Measurements from ENCODE around the gene PAX4.

PAX4 gene

DNA sequence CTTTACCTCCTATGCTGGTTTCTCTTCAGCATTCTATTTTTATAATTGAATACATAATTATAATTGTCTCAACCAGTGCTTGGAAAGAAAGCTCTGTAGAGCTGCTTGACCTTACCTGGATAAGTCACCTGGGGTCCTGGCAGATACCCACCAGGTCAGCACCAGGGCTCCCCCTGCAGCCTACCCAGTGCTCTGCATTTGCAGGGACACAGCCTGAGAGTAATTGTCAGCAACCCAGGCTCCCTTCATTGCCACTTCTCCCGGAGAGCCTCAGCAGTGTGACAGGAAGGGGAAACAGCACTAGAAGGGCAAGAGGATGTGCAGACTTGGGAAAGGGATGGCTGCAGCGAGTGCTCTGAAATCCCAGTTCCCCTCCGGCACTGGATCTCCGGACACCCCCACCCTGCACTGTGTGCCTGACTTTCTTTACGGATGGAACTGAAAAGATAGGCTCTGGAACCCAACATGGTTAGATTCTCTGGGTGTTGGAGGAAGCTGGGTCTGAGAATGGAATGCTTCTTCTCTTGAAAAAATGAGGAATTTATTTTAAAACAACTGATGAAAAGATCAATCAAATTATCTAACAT, 11.4 kb upstream of the PAX4 start:
- DNase-seq (ENCODE audit: low read depth) = peak; percentile 13

GRCh38 chr7:127628445-127628844, 10.5 kb upstream of the PAX4 start:
- no peak for DNase-seq (ENCODE audit: low read depth)

GRCh38 chr7:127625331-127625730, 7.4 kb upstream of the PAX4 start:
- DNase-seq (ENCODE audit: low read depth) = no peak

DNA sequence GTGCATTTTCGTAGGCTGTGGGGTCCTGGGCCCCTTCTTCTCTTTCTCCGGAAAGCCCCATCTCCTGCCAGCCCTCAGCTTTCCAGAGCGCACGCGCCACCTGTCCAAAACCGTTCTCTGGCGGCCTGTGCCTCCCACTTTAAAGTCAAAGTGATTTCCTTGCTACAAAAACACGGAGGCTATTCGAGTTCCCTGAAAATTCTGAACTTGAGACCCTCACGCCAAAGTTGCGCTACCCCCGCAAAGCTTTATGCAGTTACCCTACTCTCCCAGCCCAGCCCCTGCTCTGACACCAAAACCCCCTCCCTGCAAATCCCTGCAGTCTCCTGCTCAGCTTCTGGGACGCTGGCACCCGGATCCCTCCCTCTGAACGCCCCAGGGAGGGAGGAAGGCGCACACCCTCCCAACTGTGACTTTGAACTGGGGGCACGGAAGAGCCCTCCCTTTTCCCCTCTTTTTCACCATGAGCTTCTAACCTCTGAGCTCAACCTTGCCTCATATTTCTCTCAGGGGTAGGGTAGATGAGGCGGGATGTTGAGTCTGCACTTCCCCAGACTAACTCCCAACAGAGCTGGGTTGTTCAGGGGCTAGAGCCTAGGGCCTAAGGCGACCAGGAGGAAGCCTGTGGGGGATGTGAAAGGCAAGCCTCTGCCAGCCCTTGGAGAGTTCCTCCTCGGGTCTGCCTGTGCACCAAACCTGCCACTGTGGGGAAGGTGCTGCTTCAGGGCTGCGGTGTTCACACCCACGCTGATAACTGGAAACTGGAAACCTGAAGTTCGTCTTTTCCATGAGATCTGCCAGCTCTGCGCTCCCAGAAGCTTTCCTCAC, 2.7 kb upstream of the PAX4 start:
- no peak for DNase-seq (ENCODE audit: low read depth)

GRCh38 chr7:127619681-127620405, 1.9 kb upstream of the PAX4 start:
- DNase-seq (ENCODE audit: low read depth) = no peak

DNA sequence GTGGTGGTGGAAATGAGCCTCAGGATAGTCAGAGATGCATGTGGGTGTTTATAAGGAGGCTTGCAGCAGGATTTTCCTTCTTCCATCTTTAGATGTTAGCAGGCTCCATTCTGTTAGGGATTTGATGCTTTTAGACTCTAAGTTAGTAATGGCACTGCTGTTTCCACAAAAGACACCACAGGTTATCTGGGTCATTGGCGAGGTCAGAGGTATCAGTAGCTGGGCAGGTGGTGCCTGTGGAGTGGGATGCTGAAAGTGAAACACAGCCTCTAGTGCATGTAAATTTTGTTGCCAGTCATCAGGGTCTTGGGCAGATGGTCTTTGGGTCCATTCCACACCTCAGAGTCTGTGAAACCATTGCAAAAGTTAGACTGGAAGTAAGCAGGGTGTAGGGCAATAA, 833 bp upstream of the PAX4 start:
- DNase-seq (ENCODE audit: low read depth) = no peak

- no peak for DNase-seq (ENCODE audit: low read depth)
Observed at GRCh38 chr7:127616724-127617123, 1.2 kb downstream of the PAX4 start.

DNA sequence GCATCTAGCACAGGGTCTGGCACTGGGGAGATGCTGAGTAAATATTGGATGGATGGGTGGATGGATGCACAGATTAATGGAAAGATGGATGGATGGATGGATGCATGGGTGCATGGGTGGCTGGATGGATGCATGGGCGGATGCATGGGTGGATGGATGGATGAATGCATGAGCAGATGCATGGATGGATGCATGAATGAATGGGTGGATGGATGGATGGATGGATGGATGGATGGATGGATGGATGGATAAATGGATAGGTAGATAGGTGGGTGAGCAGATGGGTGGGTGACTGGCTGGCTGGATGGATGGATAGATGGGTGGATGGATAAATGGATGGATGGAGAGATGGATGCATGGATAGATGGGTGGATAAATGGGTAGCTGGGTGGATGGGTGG, 5.7 kb downstream of the PAX4 start:
- DNase-seq (ENCODE audit: low read depth) = no peak

DNA sequence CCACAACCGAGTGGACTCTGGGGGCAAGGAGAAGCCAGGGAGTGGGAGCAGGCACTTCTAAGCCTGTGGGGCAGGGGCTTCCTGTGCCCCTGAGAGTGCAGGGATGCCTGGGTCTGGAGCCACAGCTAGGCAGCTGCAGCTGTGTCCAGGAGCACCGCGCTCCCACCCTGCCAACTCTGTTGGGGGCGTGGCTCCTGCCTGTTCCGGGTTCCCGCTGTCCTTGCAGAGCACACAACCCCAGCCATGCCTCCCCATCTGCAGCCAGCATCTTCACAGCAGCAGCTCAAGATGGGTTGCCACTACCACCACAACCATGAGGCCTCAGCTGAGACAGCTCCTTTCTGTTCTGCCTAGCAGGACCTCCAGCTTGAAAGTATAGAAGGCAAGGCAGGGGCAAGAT, 8.6 kb downstream of the PAX4 start:
- DNase-seq (ENCODE audit: low read depth) = no peak

GRCh38 chr7:127608446-127608845, 9.5 kb downstream of the PAX4 start:
- no peak for DNase-seq (ENCODE audit: low read depth)

DNA sequence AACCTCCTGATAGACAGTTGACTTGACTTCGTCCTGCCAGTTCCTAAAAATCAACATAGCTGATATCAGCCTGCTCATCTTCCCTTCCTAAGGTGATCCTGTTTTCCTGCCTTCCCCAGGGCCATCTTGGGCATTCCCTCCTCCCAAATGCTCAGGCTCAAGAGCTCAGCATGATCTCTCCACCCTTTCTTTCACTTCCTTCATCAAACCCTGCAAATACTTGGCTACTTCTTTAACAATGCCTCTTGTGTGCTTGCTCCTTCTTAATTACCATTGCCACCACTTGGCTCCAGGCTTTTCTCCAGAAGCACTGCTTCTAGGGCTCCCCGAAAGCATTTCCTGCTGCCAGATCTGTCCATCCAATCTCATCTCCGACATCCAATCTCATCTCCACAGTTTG, 17.1 kb downstream of the PAX4 start:
- DNase-seq (ENCODE audit: low read depth) = no peak

GRCh38 chr7:127598318-127598717, 19.6 kb downstream of the PAX4 start:
- no peak for DNase-seq (ENCODE audit: low read depth)

GRCh38 chr7:127595737-127596136, 22.2 kb downstream of the PAX4 start:
- no peak for DNase-seq (ENCODE audit: low read depth)

DNA sequence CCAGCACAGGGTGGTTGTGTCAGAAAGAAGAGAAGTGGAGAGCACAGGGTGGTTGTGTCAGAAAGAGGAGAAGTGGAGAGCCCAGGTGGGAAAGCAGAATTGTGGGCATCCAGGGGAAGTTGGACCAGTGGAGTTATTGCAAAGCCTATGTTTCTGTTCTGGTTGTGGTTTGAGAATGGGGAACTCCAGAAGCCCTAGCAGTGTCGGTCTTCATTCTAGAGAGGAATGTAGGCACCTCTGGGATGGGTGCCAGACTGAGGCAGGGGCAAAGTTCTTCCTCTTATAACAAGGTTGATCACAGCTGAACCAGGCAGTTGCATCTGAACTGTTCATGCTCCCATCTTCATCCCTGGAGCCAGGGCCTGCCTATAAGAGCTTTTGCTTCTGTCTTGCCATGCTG, 23.5 kb downstream of the PAX4 start:
- no peak for DNase-seq (ENCODE audit: low read depth)

GRCh38 chr7:127592550-127592949, 25.4 kb downstream of the PAX4 start:
- DNase-seq (ENCODE audit: low read depth) = no peak

- no peak for DNase-seq (ENCODE audit: low read depth)
Observed at GRCh38 chr7:127591591-127591990, 26.4 kb downstream of the PAX4 start.

- DNase-seq (ENCODE audit: low read depth) = no peak
Observed at GRCh38 chr7:127591189-127591588, 26.8 kb downstream of the PAX4 start.

GRCh38 chr7:127589896-127590295, 28.0 kb downstream of the PAX4 start:
- no peak for DNase-seq (ENCODE audit: low read depth)

GRCh38 chr7:127588697-127589482, 29.1 kb downstream of the PAX4 start:
- DNase-seq (ENCODE audit: low read depth) = no peak

DNA sequence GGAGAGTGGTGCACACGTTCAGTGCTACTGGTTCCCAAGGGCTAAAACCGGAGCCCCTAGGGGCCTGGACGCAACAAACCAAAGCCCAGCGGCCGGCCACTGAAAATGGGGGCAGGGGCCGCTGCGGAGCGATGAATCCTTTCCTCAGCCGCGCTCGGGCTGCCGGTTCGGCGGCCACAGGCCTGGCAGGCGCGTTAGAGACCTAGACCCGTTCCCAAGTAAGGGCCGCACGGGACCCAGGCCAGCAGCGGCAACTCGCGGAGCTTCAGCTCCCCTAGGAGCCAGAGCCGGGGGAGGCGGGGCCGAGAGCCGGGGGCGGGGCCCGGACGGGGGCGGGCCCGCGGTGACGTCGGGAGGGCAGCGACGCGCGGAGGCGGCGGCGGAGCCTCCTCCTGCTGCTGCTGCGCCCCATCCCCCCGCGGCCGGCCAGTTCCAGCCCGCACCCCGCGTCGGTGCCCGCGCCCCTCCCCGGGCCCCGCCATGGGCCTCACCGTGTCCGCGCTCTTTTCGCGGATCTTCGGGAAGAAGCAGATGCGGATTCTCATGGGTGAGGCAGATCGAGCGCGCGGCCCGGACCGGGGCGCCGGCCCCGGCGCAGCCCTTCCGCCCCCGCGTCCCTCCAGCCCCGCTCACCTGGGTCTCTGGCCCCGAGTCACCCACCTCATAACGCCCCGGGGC, 29.8 kb downstream of the PAX4 start, which contains the start of gene ARF5:
ARF5 (plus strand) TSS at position 393 of the 678 bp plus-strand sequence; CDS start at position 481, 88 bp downstream.
- DNase-seq (ENCODE audit: low read depth) = peak; percentile 87

DNA sequence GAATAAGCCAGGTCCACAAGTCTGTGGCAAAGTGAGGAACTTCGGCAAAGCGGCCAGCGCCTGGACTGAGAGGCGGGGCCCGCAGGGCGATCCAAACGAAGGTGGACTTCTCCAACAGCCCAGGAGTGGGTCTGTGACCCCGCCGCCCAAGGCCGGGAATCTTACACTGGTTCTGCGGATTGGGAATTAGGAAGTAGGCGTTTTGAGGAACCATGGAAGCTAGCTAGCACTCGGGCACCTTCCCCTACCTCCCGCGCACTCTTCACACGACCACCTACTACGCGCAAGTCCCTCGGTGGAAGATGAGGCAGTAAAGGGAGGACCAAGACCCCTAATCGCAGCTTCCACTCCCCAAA, 30.3 kb downstream of the PAX4 start:
- no peak for DNase-seq (ENCODE audit: low read depth)

DNA sequence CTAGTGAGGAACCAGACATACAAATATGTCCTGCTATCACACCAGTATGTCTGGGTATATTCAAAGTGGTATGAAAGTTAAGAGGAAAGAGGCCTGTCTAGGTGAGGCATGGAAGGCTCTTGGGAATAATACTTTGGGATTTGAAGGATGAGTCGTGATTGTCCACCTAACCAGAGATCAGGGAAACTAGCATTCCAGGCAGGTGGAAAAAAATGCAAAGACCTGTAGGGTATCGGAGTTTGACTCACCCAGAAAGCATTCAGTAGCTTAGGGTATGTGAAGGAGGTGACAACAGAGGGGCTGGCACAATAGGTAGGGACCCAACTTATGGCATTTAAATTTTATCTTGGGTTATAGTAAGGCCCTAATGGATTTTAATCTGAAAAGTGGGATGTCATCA, 31.6 kb downstream of the PAX4 start:
- DNase-seq (ENCODE audit: low read depth) = no peak
